ENCODE data around the gene ABCG1. TPM values are rescaled to one million over a fixed set of nuclear protein-coding genes. Genes with fewer than 3 reads are reported as not detected.

The ABCG1 gene
- polyA plus RNA-seq, 4 donors: 5.5 to 46.5 (median 21.2) TPM

- peaks cover 0 to 5% (median 0%) of the 10 kb centered on the region in 3 donors for H3K4me1 ChIP-seq (ENCODE audit: control insufficient read depth in 3 of 3, insufficient read depth in 2 of 3, low read depth in 1 of 3, low read length in 2 of 3)
- WGBS, 3 donors: 73 to 83% (median 79%) methylated on average over 11 of the region's 11 CpGs
- no peak for FAIRE-seq
Measured at GRCh38 chr21:42189860-42190485, 29.0 kb upstream of the ABCG1 start.

GRCh38 chr21:42190486-42190863 is 28.5 kb upstream of the ABCG1 start:
- Histone ChIP-seq H3K27ac (ENCODE audit: low read depth in 1 of 3, low read length in 2 of 3) (no peak overlapping the region), H3K27me3 (ENCODE audit: control insufficient read depth in 3 of 3, insufficient read depth in 3 of 3, low read length in 3 of 3) (no peaks in the 10 kb centered on the region), H3K4me1 (ENCODE audit: control insufficient read depth in 3 of 3, insufficient read depth in 2 of 3, low read depth in 1 of 3, low read length in 2 of 3) (peaks cover 0 to 5% (median 0%) of the 10 kb centered on the region in 3 donors), H3K9me3 (ENCODE audit: control insufficient read depth in 2 of 2, insufficient read depth in 1 of 2, low read depth in 1 of 2, low read length in 1 of 2) (peaks cover 0 to 3% of the 10 kb centered on the region in 2 donors), H3K36me3 (ENCODE audit: control insufficient read depth in 3 of 3, insufficient read depth in 2 of 3, low read depth in 1 of 3, low read length in 3 of 3) (no peaks in the 10 kb centered on the region), H3K4me3 (ENCODE audit: low read depth in 1 of 3, low read length in 3 of 3) (no peak overlapping the region)
- DNase-seq (no peak), FAIRE-seq (no peak)
- 90 to 95% (median 92%) methylated on average over 8 of the region's 8 CpGs for WGBS, 3 donors

More at GRCh38 chr21:42189860-42190485, 29.0 kb upstream of the ABCG1 start:
- no peaks in the 10 kb centered on the region for H3K36me3 ChIP-seq (ENCODE audit: control insufficient read depth in 3 of 3, insufficient read depth in 2 of 3, low read depth in 1 of 3, low read length in 3 of 3)
- H3K27ac ChIP-seq (ENCODE audit: low read depth in 1 of 3, low read length in 2 of 3): no peak overlapping the region
- DNase-seq: no peak
- peaks cover 0 to 3% of the 10 kb centered on the region in 2 donors for H3K9me3 ChIP-seq (ENCODE audit: control insufficient read depth in 2 of 2, insufficient read depth in 1 of 2, low read depth in 1 of 2, low read length in 1 of 2)
- H3K27me3 ChIP-seq (ENCODE audit: control insufficient read depth in 3 of 3, insufficient read depth in 3 of 3, low read length in 3 of 3): no peaks in the 10 kb centered on the region
- H3K4me3 ChIP-seq (ENCODE audit: low read depth in 1 of 3, low read length in 3 of 3): no peak overlapping the region

- WGBS, 3 donors: 93 to 95% (median 94%) methylated on average over 5 of the region's 5 CpGs
Measured at GRCh38 chr21:42191064-42191463, 27.9 kb upstream of the ABCG1 start.

GRCh38 chr21:42191696-42192595 is 27.0 kb upstream of the ABCG1 start:
- DNase-seq: no peak
- H3K4me3 ChIP-seq (ENCODE audit: low read depth in 1 of 3, low read length in 3 of 3): no peak overlapping the region
- no peak for FAIRE-seq
- no peak overlapping the region for H3K27ac ChIP-seq (ENCODE audit: low read depth in 1 of 3, low read length in 2 of 3)
- H3K9me3 ChIP-seq (ENCODE audit: control insufficient read depth in 2 of 2, insufficient read depth in 1 of 2, low read depth in 1 of 2, low read length in 1 of 2): peaks cover 0 to 2% of the 10 kb centered on the region in 2 donors
- peaks cover 0 to 5% (median 0%) of the 10 kb centered on the region in 3 donors for H3K4me1 ChIP-seq (ENCODE audit: control insufficient read depth in 3 of 3, insufficient read depth in 2 of 3, low read depth in 1 of 3, low read length in 2 of 3)
- no peaks in the 10 kb centered on the region for H3K27me3 ChIP-seq (ENCODE audit: control insufficient read depth in 3 of 3, insufficient read depth in 3 of 3, low read length in 3 of 3)
- WGBS, 3 donors: 67 to 77% (median 69%) methylated on average over 21 of the region's 21 CpGs
- no peaks in the 10 kb centered on the region for H3K36me3 ChIP-seq (ENCODE audit: control insufficient read depth in 3 of 3, insufficient read depth in 2 of 3, low read depth in 1 of 3, low read length in 3 of 3)

More at GRCh38 chr21:42191064-42191463, 27.9 kb upstream of the ABCG1 start:
- FAIRE-seq: no peak
- H3K9me3 ChIP-seq (ENCODE audit: control insufficient read depth in 2 of 2, insufficient read depth in 1 of 2, low read depth in 1 of 2, low read length in 1 of 2): peaks cover 0 to 3% of the 10 kb centered on the region in 2 donors
- no peaks in the 10 kb centered on the region for H3K27me3 ChIP-seq (ENCODE audit: control insufficient read depth in 3 of 3, insufficient read depth in 3 of 3, low read length in 3 of 3)
- peaks cover 0 to 5% (median 0%) of the 10 kb centered on the region in 3 donors for H3K4me1 ChIP-seq (ENCODE audit: control insufficient read depth in 3 of 3, insufficient read depth in 2 of 3, low read depth in 1 of 3, low read length in 2 of 3)
- no peak for DNase-seq
- no peaks in the 10 kb centered on the region for H3K36me3 ChIP-seq (ENCODE audit: control insufficient read depth in 3 of 3, insufficient read depth in 2 of 3, low read depth in 1 of 3, low read length in 3 of 3)
- no peak overlapping the region for H3K4me3 ChIP-seq (ENCODE audit: low read depth in 1 of 3, low read length in 3 of 3)
- H3K27ac ChIP-seq (ENCODE audit: low read depth in 1 of 3, low read length in 2 of 3): no peak overlapping the region

- WGBS, 3 donors: 62 to 77% (median 68%) methylated on average over 9 of the region's 9 CpGs
- FAIRE-seq (no peak), DNase-seq (no peak)
Measured at GRCh38 chr21:42193131-42193671, 25.7 kb upstream of the ABCG1 start.

GRCh38 chr21:42193721-42194120 is 25.2 kb upstream of the ABCG1 start:
- FAIRE-seq (no peak), DNase-seq (no peak)
- Histone ChIP-seq H3K36me3 (ENCODE audit: control insufficient read depth in 3 of 3, insufficient read depth in 2 of 3, low read depth in 1 of 3, low read length in 3 of 3) (no peaks in the 10 kb centered on the region), H3K27ac (ENCODE audit: low read depth in 1 of 3, low read length in 2 of 3) (no peak overlapping the region), H3K9me3 (ENCODE audit: control insufficient read depth in 2 of 2, insufficient read depth in 1 of 2, low read depth in 1 of 2, low read length in 1 of 2) (no peaks in the 10 kb centered on the region), H3K27me3 (ENCODE audit: control insufficient read depth in 3 of 3, insufficient read depth in 3 of 3, low read length in 3 of 3) (no peaks in the 10 kb centered on the region), H3K4me1 (ENCODE audit: control insufficient read depth in 3 of 3, insufficient read depth in 2 of 3, low read depth in 1 of 3, low read length in 2 of 3) (peaks cover 0 to 3% (median 0%) of the 10 kb centered on the region in 3 donors), H3K4me3 (ENCODE audit: low read depth in 1 of 3, low read length in 3 of 3) (no peak overlapping the region)
- WGBS, 3 donors: 77 to 90% (median 83%) methylated on average over 6 of the region's 6 CpGs

More at GRCh38 chr21:42193131-42193671, 25.7 kb upstream of the ABCG1 start:
- Histone ChIP-seq H3K36me3 (ENCODE audit: control insufficient read depth in 3 of 3, insufficient read depth in 2 of 3, low read depth in 1 of 3, low read length in 3 of 3) (no peaks in the 10 kb centered on the region), H3K27ac (ENCODE audit: low read depth in 1 of 3, low read length in 2 of 3) (no peak overlapping the region), H3K4me1 (ENCODE audit: control insufficient read depth in 3 of 3, insufficient read depth in 2 of 3, low read depth in 1 of 3, low read length in 2 of 3) (no peaks in the 10 kb centered on the region), H3K9me3 (ENCODE audit: control insufficient read depth in 2 of 2, insufficient read depth in 1 of 2, low read depth in 1 of 2, low read length in 1 of 2) (no peaks in the 10 kb centered on the region), H3K27me3 (ENCODE audit: control insufficient read depth in 3 of 3, insufficient read depth in 3 of 3, low read length in 3 of 3) (no peaks in the 10 kb centered on the region), H3K4me3 (ENCODE audit: low read depth in 1 of 3, low read length in 3 of 3) (no peak overlapping the region)

GRCh38 chr21:42194863-42195262 is 24.1 kb upstream of the ABCG1 start:
- no peaks in the 10 kb centered on the region for H3K36me3 ChIP-seq (ENCODE audit: control insufficient read depth in 3 of 3, insufficient read depth in 2 of 3, low read depth in 1 of 3, low read length in 3 of 3)
- H3K27ac ChIP-seq (ENCODE audit: low read depth in 1 of 3, low read length in 2 of 3): no peak overlapping the region
- FAIRE-seq: no peak
- H3K27me3 ChIP-seq (ENCODE audit: control insufficient read depth in 3 of 3, insufficient read depth in 3 of 3, low read length in 3 of 3): no peaks in the 10 kb centered on the region
- H3K4me3 ChIP-seq (ENCODE audit: low read depth in 1 of 3, low read length in 3 of 3): no peak overlapping the region
- no peak for DNase-seq
- peaks cover 0 to 15% (median 3%) of the 10 kb centered on the region in 3 donors for H3K4me1 ChIP-seq (ENCODE audit: control insufficient read depth in 3 of 3, insufficient read depth in 2 of 3, low read depth in 1 of 3, low read length in 2 of 3)
- H3K9me3 ChIP-seq (ENCODE audit: control insufficient read depth in 2 of 2, insufficient read depth in 1 of 2, low read depth in 1 of 2, low read length in 1 of 2): no peaks in the 10 kb centered on the region
- whole genome bisulfite sequencing, 3 donors: 84 to 92% (median 85%) methylated on average over 9 of the region's 9 CpGs

- no peak overlapping the region for H3K4me3 ChIP-seq (ENCODE audit: low read depth in 1 of 3, low read length in 3 of 3)
- H3K4me1 ChIP-seq (ENCODE audit: control insufficient read depth in 3 of 3, insufficient read depth in 2 of 3, low read depth in 1 of 3, low read length in 2 of 3): peaks cover 0 to 19% (median 6%) of the 10 kb centered on the region in 3 donors
- WGBS, 3 donors: 60 to 74% (median 68%) methylated on average over 6 of the region's 6 CpGs
- H3K27me3 ChIP-seq (ENCODE audit: control insufficient read depth in 3 of 3, insufficient read depth in 3 of 3, low read length in 3 of 3): no peaks in the 10 kb centered on the region
- H3K36me3 ChIP-seq (ENCODE audit: control insufficient read depth in 3 of 3, insufficient read depth in 2 of 3, low read depth in 1 of 3, low read length in 3 of 3): no peaks in the 10 kb centered on the region
- FAIRE-seq (no peak), DNase-seq (no peak)
- H3K9me3 ChIP-seq (ENCODE audit: control insufficient read depth in 2 of 2, insufficient read depth in 1 of 2, low read depth in 1 of 2, low read length in 1 of 2): no peaks in the 10 kb centered on the region
- no peak overlapping the region for H3K27ac ChIP-seq (ENCODE audit: low read depth in 1 of 3, low read length in 2 of 3)
Measured at GRCh38 chr21:42195378-42196031, 23.4 kb upstream of the ABCG1 start.
